HG02885 (cell line): ENCODE measurements around the gene TNXB.

Source experiments
- ATAC-seq: cut with Tn5 transposase; IDR thresholded peaks from one replicate; pipeline ENCODE4 v1.9.1; 2021; ENCODE audit warnings: mild to moderate bottlenecking; ENCODE audit not compliant: unreplicated experiment, poor library complexity

TNXB gene

DNA sequence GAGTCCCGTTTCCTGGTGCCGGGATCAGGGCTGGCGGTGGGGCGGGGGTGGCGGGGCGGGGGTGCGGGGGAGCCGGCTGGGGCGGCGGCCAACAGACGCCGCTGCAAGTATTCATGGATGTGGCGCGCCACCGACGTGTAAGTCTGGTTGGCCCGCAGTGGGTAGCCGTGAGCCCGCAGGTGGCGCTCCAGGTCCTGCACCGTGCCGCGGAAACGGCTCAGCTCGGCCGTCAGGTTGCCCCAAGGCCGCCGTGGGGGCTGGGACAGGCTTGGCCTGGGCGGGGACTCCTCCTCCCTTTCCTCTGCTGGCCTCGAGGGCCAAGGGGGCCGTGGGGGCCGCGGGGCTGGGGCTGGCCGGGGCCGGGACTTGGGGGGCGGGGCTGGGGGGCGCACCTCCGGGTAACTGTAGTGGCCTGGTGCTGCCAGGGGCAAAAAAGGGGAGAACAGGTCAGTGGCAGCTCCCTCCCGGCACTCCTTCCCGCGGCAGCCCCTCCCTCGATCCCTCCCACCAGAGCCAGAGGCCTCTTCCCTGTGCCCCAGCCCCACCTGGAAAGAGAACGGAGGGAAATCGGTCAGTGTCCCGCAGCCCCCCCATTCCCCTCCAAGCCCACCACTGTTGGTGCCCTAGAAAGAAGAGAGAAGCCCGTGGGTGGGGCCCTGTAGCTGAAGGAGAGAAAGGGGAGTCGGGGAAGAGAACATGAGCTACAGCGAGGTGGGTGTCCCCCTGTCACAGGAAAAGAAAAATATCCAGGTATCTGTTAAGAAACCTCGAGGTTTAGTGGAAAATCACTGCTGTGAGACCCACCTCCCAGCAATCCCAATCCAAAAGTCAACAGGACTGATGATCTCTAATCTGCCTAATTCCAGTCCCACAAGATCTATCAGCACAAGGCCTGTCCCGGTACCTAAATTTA is 21.3 kb downstream of the TNXB start:
- ATAC-seq: no peak

DNA sequence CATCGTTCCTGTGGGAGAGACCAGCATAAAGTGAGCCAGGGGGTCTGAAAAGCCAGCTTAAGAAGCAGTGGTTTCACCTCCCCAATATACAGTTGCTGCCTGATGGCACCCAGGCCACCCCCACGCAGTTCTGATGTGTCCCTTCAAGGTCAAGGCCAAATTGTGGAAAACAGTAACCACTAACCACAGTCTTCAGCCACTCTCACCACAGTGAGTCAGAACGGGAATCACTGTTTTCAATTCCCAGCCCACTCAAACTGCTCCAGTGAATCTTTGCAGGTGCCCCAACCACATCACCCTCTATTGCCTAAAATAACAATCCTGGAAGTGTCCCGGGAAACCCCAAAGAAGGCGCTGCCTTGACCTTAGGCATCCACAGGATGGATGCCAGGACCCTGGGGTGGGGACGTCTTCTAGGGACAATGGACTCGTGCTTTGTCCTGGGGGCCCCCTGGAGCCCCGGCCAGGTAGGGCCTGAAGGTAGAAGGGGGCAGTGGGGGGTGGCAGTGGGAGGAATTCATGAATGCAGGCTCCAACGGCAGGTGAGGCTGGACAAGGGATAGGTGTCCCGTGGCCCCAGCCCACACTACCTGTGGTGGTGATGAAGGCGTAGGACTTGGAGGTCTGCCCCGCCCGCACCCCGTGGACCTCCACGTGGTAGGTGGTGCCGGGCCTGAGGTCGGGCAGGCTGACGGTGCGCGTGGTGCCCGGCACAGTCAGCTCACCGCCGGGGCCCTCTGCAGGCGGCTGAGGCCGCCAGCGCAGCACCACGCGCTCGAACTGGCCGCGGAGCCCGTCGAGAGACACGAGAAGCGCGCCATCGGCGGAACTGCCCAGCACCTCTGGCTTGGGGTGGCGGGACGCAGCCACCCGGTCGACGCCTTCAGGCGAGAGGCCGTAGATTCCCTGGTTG is 22.2 kb downstream of the TNXB start:
- peak; percentile 47 for ATAC-seq

DNA sequence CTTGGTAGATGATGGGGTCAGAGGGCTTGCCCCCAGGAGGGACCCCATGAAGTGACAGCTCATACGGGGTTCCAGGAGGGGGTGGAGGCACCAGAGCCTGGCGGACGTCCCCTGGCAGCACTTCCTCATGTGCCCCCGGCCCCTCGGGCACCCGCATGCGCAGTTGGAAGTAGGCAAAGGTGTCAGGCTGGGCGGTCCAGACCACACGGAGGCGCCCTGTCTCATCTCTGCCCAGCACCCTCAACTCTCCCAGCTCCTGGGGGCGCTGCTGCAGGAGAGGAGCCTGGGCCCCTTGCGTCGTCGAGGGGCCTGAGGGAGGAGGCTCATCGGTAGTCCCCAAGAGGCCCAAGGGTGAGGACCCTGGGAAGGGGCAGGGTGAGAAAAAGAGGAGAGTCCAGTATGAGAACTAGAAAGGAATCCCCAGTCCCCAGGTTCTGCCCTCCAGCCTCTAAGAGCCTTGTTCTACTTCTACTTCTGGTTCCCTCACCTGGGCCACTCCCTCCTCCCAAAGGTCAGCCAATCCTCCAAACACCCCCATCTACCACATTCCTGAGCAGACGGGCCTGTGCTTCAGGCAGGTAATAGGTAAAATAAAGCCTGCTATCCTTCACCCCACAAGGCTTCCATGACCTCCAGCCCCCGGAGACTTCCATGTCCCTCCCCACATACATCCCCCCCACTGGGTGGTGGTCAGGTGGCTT is 23.2 kb downstream of the TNXB start:
- no peak for ATAC-seq

DNA sequence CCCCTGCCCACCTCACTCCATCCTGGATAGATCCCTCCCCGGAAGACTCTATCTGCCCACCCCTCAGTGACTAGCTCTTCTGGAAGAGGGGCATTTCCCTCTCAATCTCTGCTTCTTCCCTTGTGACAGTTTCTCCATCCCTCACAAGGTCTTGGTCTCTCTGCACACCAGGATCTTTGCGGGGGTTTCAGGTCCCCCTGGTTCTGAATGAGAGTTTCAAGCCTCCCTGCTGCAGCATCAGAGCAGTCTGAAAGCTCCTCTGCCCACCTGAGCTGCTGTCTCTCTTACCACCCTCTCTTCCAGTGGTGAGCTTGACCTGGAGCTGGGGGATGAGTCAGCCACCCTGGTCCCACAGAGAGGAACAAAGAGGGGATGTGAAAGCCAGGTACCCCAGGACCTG is 24.4 kb downstream of the TNXB start:
- no peak for ATAC-seq

DNA sequence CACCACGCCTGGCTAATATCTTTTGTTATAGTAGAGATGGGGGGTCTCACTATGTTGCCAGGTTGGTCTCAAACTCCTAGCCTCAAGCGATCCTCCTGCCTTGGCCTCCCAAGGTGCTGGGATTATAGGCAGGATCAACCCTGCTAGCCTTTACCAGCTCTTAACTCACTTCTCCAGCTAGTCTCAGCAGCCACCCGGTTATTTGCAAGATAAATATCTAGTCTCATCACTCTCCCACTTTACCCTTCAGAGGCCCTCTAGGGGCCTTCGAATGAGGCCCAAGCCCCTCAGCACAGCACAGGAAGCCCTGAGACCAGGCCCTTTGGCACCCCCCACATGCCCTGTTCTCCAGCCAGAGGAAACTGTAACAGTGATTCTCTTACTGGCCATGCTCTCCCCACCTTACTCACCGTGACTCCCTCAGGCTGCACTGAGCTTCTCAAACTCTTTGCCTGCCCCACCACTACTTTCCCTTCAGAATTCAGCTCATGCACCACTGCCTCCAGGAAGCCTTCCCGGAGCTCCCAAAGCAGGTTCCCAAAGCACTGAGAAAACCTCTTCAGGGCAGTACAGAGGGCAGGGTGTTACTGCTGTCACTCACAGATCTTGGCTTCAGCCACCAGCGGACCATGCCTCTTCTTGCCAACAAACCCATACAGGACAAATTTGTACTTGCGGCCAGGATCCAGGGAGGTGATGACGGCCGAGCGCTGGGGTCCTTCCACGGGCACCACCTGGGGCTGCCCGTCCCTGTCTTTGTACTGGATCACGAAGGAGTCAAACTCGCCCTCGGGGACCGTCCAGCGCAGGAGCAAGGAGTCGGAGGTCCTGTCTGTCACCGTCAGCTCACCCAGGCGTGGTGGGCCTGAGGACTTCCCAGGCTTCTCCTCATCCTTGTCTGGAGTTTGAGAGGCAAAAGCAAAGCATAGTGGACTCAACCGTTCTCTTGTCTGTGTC is 25.0 kb downstream of the TNXB start:
- no peak for ATAC-seq

DNA sequence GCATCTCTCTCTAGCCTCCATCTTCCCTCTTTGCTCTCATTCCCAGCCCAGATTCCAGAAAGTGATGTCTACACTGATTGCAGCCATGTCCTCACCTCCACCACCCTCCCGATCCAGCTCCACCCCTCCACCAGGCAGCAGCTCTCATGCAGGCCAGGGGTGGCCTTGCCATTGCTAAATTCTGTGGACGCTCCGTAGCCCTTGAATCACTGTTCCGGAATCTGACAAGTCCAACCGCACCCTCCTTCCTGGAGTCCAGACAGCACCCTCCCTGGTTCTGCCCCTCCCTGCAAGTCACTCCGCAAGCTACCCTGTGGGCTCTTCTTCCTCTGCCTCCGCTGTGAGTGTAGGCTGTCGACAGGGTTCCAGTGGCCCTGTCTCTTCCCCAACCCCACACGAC is 26.2 kb downstream of the TNXB start:
- ATAC-seq: no peak

DNA sequence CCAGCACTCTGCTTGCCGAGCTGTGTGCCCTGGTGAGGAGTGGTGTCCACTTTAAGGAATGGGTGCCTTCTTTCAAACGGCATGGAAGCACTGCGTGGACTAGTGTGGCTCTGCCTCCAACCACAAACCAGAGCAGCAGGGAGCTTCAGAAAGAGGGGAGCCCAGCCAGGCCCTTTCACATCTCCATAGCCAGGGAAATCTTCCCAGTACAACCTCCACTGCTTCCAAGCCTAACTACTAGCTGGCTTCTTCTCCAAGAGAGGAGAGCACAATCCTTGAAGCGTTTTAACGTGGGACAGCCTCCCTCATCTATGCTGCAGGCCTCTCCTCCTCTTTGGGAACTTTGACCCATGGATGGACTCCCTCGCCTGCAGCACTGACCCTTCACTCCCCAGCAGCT is 26.7 kb downstream of the TNXB start:
- no peak for ATAC-seq

DNA sequence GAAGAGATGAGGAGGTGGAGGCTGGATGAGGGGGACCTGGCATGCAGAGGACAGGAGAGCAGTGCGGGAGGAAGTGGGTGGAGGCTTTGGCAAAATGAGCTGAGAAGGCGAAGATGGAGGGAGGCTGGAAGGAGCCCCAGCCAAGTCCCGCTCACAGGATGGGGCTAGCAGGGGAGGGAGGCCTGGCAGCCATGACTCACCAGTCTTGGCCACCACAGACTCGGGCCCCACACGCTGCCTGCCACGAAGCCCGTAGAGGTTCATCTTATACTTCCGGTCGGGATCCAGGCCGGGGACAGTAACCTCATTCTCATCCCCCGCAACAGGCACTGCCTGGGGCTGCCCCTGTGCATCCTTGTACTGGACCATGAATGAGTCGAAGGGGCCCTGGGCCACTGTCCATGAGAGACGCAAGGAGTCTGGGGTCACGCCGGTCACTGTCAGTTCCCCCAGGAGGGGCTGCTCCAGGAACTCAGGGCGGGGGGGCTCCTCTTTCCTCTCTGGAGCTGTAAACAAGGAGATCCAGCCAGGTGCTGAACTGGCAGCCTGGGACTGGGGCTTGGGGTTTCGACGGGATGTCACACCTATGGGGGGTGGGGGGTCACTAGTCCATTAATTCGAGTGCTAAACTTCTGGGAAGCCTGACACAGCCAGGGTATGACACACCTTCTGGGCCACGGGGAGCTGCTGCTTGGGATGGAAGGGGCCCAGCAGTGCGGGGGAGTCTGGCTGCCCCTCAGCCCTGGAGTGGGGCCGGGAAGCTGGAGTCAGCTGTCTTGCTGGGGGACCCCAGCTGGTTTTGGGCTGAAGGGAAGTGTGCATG is 27.8 kb downstream of the TNXB start:
- ATAC-seq: no peak

DNA sequence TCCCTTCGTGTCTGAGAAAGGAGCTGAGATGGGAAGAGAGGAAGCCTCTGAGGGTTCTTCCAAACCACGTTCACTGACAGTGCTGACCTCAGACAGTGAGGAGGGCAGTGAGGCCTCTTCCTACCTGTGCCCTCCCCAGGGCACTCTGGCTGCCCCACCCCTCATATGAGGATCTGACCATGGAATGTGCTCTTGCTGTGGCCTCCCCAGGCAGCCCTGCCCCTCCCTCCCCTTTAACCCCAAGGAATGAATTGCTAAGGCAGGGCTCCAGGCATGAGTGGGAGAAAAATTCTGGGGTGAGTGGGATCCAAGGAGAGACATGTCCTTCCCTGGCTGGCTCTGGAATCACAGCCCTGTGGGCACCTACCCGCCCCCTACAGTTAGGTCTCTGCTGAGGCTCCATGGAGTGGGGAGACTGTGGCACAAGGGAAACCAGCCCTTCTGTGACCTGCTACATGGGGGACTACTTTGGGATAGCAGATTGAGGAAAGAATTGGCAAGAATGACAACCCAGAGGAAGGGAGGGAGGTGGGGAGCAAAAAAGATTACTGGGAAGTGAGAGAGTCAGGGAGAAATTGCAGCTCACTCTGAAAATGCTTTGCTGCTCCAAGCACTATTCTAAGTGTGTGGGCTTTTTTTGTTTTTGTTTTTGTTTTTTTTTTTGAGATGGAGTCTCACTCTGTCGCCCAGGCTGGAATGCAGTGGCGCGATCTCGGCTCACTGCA is 29.4 kb downstream of the TNXB start:
- ATAC-seq: no peak

DNA sequence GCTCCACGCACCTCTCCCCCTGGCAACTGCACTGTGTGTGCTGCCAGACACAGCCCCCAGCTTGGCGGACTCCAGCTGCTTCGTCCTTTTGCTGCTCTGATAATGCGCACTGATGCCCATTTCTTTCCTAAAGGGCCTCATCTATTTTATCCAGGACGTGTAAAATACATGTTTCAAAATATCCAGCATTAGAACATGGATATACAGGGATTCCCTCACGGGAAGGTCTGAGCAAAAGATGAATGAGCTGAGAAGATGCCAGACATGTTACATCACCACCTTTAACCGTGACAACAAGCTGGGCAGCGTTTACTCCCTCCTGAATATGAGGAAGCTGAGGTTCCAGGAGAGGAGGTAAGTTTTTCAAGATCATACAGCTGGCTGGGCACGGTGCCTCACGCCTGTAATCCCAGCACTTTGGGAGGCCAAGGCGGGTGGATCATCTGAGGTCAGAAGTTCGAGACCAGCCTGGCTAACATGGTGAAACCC is 32.8 kb downstream of the TNXB start:
- no peak for ATAC-seq

DNA sequence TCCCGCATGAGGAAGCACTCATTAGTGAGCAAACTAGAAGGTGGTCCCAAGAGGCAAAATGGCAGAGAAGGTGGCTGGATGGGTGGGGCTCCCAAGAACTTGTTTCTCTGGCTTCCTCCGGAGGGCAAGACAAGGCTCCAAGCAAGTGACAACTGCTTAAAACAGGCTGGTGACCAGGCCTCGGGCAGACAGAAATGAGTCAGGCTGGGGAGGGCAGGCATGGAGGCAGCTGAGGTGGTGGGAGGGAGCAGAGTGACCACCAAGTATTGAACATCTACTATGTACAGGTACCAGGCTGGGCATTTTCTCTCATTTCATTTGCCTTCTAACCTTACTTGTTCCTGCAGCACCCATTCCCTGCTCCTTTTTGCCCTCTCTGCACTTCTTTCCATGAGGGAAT is 33.4 kb downstream of the TNXB start:
- no peak for ATAC-seq

DNA sequence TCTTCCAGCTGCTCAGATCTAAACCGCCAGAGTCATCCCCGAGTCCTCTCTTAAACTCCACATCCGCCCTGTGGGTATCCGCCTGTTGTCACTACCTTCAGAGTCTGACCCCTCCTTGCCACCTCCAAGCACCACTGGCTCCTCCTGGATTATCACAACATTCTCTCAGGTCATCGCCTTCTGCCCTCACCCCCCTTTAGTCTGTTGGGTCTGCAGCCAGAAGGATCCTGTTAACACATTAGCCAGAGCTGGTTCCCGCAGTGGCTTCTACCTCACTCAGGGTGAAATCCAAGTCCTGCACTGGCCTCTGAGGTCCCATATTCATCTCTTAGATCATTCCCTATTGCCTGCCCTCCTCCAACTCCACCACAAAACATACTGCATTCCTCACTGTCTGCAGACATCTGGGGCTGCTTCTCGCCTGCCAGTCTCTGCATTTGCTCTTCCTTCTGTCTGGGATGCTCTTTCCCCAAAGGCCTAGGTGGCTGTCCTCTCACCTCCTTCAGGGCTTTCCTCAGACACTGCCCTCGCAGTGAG is 34.1 kb downstream of the TNXB start:
- no peak for ATAC-seq

DNA sequence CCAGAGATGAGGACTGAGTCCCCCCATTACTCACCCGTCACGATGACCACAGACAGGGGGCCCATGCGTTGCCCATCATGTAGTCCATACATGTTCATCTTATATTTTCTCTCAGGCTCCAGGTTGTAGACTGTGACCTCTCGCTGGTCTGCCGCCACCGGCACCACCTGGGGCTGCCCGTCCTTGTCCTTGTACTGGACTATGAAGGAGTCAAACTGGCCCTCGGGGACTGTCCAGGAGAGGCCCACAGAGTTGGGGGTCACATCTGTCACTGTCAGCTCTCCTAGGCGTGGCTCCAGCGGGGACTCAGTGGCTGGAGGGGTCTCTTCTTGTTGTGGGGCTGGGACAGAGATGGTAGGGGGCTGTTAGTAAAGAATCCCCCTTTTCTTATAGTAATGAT is 35.5 kb downstream of the TNXB start:
- no peak for ATAC-seq

DNA sequence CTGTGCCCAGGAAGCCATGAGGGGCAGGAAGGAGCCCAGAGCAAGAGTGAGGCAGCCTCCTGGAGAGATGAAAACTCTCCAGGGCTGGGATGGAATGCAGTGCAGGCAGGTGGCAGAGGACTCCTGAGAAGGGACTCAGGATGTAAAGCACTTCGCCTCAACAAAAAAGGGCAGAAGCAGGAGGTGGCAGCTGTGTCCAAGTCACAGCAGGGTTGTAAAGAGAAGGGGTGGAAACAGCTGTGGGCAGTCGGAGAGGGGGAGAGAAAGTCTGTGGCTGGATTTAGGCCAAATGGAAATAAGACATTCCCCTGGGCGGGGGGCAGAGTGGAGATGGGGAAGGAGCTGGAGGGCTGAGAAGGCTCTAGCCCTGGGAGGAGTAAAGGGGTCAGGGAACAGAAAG is 36.0 kb downstream of the TNXB start:
- no peak for ATAC-seq

DNA sequence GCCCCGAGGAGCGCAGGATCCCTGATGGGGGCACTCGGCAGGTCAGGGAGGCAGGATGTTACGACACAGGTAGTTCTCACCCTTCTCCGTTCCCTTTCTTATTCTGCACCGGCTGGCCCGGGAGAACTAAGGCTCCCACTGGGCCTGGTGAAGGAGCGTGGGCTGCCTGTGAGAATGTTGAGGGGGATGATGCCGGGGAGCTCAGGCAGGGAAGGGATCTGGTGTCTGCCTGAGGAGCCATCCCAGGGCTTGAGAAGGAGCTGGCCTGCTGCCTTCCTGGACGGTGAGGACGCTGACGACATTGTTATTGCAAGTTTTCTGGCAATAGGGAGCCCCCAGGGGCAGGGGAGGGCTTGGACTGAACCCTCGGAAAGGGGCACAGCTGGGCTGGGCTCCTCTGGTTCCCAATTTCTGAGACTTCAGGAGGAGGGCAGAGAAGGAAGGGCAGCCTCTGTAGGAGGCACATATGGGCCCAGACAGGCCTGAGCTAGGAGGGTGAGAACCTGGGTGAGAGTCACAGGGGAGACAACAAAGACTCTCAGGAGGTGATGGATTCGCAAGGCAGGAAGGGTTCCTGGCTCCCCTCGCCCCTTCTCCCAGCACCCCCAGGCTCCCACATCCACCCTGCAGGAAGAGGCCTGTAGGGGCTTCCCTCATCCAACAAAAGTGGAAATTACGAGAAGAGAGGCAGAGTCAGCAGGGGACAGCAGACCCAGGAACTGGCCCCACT is 38.2 kb downstream of the TNXB start:
- no peak for ATAC-seq

DNA sequence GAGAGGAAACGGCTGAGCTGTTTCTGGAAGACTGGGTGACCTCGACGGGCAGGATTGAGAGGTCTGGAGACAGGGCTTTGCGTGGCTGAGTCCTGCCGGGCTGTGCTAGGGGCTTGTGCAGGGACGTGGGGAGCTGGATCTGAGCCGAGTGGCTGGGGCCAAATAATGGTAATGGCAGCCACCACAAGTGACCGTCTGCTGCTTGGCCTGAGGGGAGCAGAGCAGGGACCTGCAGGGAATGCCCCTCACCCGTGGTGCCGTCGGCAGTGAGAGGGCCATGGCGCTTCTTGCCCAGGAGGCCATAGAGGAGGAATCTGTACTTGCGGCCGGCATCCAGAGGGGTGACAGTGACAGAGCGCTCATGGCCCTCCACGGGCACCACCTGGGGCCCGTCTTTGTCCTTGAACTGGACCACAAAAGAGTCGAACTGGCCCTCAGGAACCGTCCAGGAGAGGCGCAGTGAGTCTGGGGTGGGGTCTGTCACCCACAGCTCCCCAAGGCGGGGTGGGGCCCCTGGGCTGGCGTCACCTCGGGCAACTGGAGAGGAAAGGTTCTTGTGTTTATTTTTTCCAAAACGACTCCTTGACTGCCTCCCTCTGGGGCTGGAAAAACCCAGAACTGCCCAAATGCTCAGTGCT is 39.1 kb downstream of the TNXB start:
- ATAC-seq: no peak

DNA sequence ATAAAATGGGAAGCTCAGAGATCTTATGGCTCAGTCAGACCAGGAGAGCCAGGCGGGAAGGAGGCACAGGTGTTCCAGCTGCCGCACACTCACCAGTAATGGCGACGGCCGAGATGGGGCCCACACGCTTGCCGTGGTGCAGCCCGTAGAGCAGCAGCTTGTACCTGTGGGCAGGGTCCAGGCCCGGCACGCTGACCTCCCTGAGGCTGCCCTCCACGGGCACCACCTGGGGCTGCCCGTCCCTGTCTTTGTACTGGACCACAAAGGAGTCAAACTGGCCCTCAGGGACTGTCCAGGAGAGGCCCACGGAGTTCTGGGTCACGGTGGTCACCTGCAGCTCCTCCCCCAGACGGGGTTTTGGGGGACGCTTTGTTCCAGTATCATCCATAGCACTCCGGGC is 39.7 kb downstream of the TNXB start:
- no peak for ATAC-seq
